ENCODE data around the gene ME2.

ME2 gene

DNA sequence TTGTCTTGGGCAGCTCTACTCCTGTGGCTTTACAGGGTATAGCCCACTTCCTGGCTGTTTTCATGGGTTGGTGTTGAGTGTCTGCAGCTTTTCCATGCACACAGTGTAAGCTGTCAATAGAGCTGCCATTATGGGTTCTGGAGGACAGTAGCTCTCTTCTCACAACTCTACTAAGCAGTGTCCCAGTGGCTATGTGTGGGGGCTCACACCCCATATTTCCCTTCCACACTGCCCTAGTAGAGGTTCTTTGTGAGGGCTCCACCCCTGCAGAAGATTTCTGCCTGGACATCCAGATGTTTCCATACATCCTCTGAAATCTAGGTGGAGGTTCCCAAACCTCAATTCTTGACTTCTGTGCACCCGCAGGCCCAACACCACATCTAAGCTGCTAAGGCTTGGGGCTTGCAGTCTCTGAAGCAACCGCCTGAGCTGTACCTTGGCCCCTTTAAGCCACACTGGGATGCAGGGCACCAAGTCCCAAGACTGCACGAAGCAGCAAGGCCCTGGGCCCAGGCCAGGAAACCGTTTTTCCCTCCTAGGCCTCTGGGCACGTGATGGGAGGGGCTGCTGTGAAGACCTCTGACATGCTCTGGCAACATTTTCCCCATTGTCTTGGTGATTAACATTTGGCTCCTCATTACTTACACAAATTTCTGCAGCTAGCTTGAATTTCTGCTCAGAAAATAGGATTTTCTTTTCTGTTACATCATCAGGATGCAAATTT, 98.3 kb downstream of the ME2 start:
- ChIA-PET POLR2A (no interaction called here), CTCF (no interaction called here)
- no peak for DNase-seq (ENCODE audit: extremely low spot score)
- TF ChIP-seq NFRKB (IDR thresholded peaks at IDR 0.05) (no peak), TARDBP (IDR thresholded peaks at IDR 0.05) (no peak), L3MBTL2 (conservative IDR thresholded peaks at IDR 0.05) (no peak), HDGF (IDR thresholded peaks at IDR 0.05; ENCODE audit: borderline replicate concordance) (no peak), CTBP1 (IDR thresholded peaks at IDR 0.05; ENCODE audit: borderline replicate concordance) (no peak), SUZ12 (IDR thresholded peaks at IDR 0.05) (no peak), LEF1 (IDR thresholded peaks at IDR 0.05; ENCODE audit: borderline replicate concordance) (no peak), ARNT (IDR thresholded peaks at IDR 0.05) (no peak), FOXM1 (IDR thresholded peaks at IDR 0.05; ENCODE audit: borderline replicate concordance) (no peak), ZNF384 (IDR thresholded peaks at IDR 0.05) (no peak), FOXK2 (IDR thresholded peaks at IDR 0.05) (no peak), ELF4 (IDR thresholded peaks at IDR 0.05) (no peak), BHLHE40 (IDR thresholded peaks at IDR 0.05; ENCODE audit: borderline replicate concordance) (no peak)
- TF ChIP-seq, protein P1, sequence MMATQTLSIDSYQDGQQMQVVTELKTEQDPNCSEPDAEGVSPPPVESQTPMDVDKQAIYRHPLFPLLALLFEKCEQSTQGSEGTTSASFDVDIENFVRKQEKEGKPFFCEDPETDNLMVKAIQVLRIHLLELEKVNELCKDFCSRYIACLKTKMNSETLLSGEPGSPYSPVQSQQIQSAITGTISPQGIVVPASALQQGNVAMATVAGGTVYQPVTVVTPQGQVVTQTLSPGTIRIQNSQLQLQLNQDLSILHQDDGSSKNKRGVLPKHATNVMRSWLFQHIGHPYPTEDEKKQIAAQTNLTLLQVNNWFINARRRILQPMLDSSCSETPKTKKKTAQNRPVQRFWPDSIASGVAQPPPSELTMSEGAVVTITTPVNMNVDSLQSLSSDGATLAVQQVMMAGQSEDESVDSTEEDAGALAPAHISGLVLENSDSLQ (IDR thresholded peaks at IDR 0.05) = no peak

DNA sequence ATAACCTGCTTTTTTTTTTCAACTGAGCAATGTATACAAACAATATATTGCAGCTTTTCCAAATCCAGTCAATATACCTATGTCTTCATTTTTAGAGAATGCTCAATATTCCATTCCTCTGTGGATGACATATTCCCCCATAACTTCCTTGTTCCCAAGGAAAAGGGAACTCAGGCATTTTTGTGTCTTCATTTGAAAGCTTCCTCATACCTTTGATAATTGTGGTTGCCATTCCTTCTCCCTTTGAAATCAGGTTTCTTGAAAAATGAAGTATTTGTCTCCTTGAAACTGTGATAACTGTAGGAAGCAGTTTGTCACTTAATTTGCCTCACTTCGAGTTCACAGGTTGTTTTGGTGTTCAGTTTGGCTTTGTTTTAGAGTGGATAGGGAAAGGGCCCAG, 102.5 kb downstream of the ME2 start:
- POLR2A ChIA-PET = no interaction called here
- DNase-seq (ENCODE audit: extremely low spot score) = no peak
- TF ChIP-seq FOXA1 (IDR thresholded peaks at IDR 0.05) (no peak), SUZ12 (IDR thresholded peaks at IDR 0.05) (no peak), FOXM1 (IDR thresholded peaks at IDR 0.05; ENCODE audit: borderline replicate concordance) (no peak), CTBP1 (IDR thresholded peaks at IDR 0.05; ENCODE audit: borderline replicate concordance) (no peak), HDGF (IDR thresholded peaks at IDR 0.05; ENCODE audit: borderline replicate concordance) (no peak), BHLHE40 (IDR thresholded peaks at IDR 0.05; ENCODE audit: borderline replicate concordance) (no peak), ARNT (IDR thresholded peaks at IDR 0.05) (no peak), TARDBP (IDR thresholded peaks at IDR 0.05) (no peak), ZNF384 (IDR thresholded peaks at IDR 0.05) (no peak), ELF4 (IDR thresholded peaks at IDR 0.05) (no peak), SP1 (IDR thresholded peaks at IDR 0.05) (no peak)
- TF ChIP-seq, protein P1 (IDR thresholded peaks at IDR 0.05) = no peak
- CTCF ChIA-PET = no interaction called here

DNA sequence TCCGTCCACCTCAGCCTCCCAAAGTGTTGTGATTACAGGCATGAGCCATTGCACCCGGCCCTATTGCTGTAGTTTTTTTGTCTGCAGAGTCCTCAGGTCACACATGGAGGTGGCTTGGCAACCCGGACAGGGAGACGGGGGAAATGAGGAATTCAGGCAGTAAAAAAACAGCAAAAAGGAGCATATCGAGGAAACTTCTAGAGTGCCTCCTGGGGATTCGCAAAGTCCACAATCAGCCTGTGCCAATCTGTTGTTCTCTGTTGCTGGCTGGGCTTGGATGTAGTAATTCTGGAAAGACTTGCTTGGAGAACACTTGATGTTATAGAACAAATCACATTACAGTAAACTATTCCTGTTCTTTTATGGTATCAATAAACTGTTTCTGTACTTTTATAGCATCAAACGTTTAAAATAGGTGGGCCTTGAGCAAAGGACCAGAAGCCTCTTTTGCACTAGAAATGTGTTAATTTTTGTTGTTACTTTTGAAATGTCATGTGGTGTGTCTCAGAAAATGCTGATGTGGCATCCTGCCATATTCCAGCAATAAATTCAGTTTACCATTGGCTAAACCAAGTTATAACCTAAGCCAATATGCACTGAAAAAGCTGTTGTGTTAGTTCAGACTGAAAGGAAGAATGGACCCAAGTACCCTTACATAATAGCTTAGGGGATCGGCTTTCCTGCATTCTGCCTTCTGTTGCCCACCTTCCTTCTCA, 103.3 kb downstream of the ME2 start:
- CTCF ChIA-PET = no interaction called here
- DNase-seq (ENCODE audit: extremely low spot score) = no peak
- TF ChIP-seq NFRKB (IDR thresholded peaks at IDR 0.05) (no peak), FOXA1 (IDR thresholded peaks at IDR 0.05) (no peak), SP1 (IDR thresholded peaks at IDR 0.05) (no peak), ELF4 (IDR thresholded peaks at IDR 0.05) (no peak), SUZ12 (IDR thresholded peaks at IDR 0.05) (no peak), ARNT (IDR thresholded peaks at IDR 0.05) (no peak), LEF1 (IDR thresholded peaks at IDR 0.05; ENCODE audit: borderline replicate concordance) (no peak)
- TF ChIP-seq, protein P1 (IDR thresholded peaks at IDR 0.05) = no peak
- POLR2A ChIA-PET = no interaction called here

DNA sequence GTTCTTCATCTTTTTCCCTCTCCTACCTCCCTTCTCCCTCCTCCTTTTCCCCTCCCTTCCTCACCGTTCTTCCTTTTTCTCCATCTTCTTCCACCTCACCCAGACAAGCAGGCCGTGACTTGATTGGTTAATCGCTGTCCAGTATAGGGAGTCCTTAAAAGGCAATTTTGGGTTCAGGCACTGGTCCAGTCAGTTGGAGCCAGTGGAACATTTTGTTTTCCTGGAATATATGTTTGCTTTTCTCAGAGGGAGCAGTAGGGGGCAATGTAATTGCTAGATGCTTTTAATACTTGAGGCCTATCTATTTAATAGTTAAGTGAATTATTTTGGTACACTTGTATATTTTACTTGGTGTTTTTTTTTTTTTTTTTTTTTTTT, 103.9 kb downstream of the ME2 start:
- TF ChIP-seq HDGF (IDR thresholded peaks at IDR 0.05; ENCODE audit: borderline replicate concordance) = no peak
- no peak for TF ChIP-seq BHLHE40 (IDR thresholded peaks at IDR 0.05; ENCODE audit: borderline replicate concordance)
- no peak for TF ChIP-seq ARNT (IDR thresholded peaks at IDR 0.05)
- no peak for TF ChIP-seq TARDBP (IDR thresholded peaks at IDR 0.05)
- no peak for TF ChIP-seq CTBP1 (IDR thresholded peaks at IDR 0.05; ENCODE audit: borderline replicate concordance)
- TF ChIP-seq, protein P1 (IDR thresholded peaks at IDR 0.05) = no peak
- no peak for DNase-seq (ENCODE audit: extremely low spot score)
- ChIA-PET POLR2A (no interaction called here), CTCF (no interaction called here)

DNA sequence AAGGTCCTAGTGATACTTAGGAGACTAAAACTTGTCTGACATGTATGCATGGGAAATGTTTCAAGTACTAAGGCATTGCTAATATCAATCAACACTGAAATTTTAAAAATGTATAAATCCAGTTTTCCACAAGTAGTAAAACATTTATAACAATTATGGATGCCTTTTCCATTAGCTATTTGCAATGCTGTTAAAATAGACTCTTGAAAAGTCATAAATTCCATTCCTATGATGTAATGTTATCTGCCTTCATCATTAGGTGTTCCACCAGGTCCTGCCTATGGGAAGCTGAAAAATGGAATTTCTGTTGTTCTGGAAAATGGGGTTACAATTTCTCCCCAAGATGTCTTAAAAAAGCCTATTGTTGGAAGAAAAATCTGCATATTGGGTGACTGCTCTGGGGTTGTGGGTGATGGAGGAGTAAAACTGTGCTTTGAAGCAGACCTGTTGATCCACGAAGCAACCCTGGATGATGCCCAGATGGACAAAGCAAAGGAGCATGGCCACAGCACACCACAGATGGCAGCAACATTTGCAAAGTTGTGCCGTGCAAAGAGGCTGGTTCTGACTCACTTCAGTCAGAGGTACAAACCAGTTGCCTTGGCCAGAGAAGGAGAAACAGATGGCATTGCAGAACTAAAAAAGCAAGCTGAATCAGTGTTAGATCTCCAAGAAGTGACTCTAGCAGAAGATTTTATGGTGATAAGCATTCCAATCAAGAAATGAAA, 107.6 kb downstream of the ME2 start:
- CTCF ChIA-PET = no interaction called here
- POLR2A ChIA-PET = interaction anchor here (0.7 to 0.9 kb wide), 2 partner anchors 19 to 43 kb away, joined by 3 to 4 read pairs; partner anchors contain the start of genes ELAC1 and SMAD4
- TF ChIP-seq FOXM1 (IDR thresholded peaks at IDR 0.05; ENCODE audit: borderline replicate concordance) = no peak
- TF ChIP-seq L3MBTL2 (conservative IDR thresholded peaks at IDR 0.05) = no peak
- no peak for TF ChIP-seq SP1 (IDR thresholded peaks at IDR 0.05)
- TF ChIP-seq HDGF (IDR thresholded peaks at IDR 0.05; ENCODE audit: borderline replicate concordance) = no peak
- no peak for TF ChIP-seq NFRKB (IDR thresholded peaks at IDR 0.05)
- TF ChIP-seq, protein P1 (IDR thresholded peaks at IDR 0.05) = no peak
- DNase-seq (ENCODE audit: extremely low spot score) = no peak

Data from HEK293T (cell line).